Measurements from ENCODE around the gene MLC1.

MLC1 gene

DNA sequence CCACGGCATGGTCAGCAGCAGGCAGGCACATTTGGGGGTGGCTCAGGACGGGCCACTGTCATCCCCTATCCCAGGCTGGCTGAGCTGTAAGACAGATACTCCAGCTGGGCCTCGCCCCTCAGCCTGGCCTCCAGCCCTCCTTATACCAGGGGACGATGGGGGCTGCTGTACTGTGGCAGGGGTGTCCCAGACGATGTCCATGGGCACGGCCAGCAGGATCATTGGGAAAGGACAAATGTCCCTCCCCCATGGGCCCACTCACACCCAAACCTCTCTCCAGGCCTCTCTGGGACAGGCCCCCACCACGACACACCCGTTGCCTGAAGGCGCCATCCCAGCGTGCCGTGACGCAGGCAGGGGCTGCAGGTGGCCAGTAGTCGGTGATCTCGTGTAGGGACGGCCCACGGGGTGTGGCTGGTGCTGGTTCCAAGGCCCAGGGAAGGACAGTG is 71.1 kb downstream of the MLC1 start:
- DNase-seq = no peak

DNA sequence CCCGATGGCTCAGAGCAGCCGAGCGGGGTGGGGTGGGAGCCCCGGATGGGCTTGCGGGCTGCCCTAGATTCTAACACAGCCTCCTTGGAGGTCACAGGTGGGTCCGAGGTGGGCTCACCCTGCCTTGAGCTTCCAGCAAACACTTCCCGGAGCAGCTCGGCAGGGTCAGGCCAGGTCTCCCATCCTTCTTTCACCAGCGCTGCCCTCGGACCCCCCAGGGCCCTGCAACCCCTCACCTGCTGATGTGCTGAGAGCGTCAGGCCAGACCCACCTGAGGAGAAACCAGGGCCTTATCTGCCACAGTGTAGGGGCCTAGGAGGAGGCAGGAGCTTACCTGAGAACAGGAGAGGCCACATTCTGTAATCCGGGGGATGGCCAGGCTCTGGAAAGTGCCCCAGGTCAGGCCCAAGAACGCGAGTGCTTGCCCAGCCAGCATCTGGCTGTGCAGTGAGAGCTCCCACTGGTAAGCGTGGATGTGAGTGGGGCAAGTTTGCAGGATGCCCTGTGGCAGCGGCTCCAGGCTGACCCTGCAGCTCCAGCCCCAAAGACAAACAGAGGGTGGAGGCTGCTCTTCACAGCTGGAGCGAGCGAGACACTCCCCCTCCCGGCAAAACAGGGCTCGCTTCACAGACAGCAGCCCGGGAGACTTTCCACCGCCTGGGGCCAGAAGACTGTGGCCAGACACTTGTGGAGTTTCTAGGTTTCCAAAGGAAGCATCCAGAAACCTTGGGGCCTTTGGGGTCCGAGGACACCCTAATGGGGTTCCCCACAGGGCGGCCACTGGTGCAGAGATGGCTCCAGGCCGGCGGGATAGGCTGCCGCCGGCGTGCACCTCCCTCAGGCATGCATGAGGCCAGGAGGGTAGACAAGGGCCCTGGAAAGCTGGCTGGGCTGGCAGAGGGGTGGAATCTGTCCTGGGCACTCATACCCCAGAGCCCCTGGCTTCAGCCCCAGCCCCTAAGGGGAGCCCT is 72.7 kb downstream of the MLC1 start, which contains the start of gene IL17REL:
Gene IL17REL, minus strand, starts transcription at position 555 of the 971 bp plus-strand sequence. Its CDS starts 119 bp downstream, at position 436.
- no peak for DNase-seq

DNA sequence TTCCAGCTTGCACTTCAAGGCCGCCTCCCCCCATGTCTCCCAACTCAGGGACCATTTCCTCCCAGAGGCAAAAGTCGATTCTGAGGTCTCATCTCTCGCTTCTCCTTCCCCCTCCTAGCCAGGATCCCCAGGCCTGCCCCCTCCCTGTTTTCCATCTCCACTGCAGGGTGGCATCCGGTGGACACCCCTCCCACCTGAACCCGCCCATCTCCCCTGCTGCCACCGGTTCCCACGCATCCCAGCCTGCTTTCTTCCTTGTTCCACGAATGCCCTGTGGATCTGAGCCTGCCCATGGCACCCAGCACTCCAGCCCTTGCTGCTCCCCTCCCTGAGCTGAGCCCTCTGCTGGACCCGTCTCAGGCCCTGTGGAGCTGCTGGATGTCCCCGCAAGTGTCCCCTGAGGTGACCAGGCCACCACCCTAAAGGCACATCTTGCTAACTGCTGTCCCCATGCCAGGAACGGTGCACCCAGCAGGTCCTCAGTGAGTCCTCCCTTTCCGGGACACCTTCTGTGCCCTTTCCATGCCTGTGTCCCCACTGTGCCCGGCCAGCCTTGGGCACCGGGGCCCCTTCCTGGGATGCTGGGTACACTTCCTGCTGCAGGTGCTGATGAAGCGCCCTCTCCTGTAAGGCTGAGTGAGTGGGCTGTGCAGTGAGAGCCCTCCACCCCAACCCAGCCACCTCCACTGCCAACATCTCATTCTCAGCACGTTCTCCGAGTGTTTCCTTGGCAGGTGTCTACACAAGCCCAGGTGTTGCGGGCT is 73.6 kb downstream of the MLC1 start:
- no peak for DNase-seq

DNA sequence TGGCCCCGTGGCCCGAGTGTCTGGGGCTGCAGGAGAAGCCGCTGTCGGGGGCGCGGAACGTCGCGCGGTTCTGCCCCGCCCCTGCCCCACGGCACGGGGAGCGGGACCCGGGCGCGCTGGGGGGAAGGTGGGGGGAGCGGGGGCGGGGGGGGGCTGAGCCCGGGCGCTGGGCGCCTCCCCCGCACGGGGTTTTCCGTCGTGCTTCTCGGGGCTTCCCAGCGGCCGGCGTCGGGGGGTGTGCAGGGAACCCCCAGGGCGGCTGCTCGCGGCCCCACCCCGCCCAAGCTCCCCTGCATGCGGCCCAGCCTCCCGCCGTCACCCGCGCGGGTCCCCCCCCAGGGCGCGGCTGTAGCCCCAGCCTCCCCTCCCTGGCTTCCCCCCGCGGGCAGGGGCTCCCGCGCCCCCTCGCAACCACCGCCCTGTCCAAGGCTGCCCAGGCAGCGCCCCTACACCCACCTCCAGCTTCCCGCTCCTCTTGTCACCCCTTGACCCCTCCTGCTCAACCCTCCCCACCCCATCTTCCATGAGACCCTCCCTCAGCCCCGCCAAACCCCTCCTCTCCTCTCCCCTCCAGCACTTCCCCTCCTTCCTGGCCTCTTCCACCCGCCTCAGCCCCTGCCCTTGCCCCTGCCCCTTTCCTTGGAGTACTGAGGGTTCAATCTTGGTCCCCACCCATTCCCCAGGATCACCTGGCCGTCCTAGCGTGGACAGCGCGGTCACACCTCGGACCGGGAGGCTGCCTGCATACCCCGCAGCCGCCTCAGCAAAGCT is 74.4 kb downstream of the MLC1 start:
- DNase-seq = no peak

DNA sequence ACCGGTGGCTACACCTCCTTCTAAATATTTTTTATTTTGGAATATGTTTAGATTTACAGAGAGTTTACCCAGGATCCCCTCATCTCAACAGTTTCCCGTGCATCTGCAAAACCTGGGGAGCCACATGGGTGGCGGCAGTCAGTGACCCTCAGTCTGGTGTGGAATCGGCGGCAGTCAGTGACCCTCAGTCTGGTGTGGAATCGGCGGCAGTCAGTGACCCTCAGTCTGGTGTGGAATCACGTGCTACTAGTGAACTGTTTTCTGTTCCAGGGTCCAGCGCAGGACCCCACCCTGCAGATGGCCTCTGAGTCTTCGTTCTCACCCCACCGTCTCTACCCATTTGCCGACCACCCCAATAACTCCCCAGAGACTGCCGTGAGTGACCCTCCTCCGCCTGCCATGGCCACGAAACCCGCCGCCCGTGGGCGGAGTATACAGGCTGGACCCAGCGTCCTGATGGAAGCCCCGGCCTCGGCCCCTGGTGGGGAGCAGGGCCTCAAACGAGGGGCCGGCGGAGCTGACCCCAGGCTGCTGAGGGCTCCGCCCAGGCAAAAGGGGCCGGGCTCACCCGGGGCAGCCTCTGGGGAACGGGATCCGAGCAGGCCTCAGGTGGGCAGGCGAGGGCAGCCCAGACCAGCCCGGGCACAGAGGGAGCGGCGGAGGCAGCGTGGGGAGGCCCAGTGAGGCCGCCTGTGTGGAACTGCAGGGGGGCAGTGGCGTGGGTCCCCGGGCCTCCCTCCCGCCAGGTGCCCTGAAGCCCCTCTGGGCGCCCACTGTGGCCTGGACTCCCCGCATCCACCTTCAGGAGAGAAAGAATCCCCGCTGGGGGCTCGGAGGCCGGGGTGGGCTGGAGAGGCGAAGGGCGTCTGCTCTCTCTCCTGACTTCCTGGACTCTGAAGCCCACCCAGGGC is 75.2 kb downstream of the MLC1 start:
- DNase-seq = no peak
